ENCODE data around the gene COG7. TPM values are rescaled to one million over a fixed set of nuclear protein-coding genes. Genes with fewer than 3 reads are reported as not detected.

Gene COG7
- total and polyA plus RNA-seq, 2 of the 13 experiments (the other 11 are each of a cell fraction or from before 2014, with no cell fraction given): 12.6 to 54.5 TPM

GRCh38 chr16:23452572-23453337, at the start of gene COG7 (continued):
- TF ChIP-seq AKAP8 (CRISPR knock-in tag; IDR thresholded peaks at IDR 0.05) (peak; percentile 91), ISX (CRISPR knock-in tag; conservative IDR thresholded peaks at IDR 0.05) (peak; percentile 93), HMG20B (CRISPR knock-in tag; conservative IDR thresholded peaks at IDR 0.05) (peak; percentile 45; the same call in 1 of the 2 replicates), ZNF44 (CRISPR knock-in tag; IDR thresholded peaks at IDR 0.05) (peak; percentile 92; the same call in 1 of the 2 replicates), ETV6 (CRISPR knock-in tag; conservative IDR thresholded peaks at IDR 0.05) (peak; percentile 88), KDM6A (CRISPR knock-in tag; IDR thresholded peaks at IDR 0.05; ENCODE audit: low read depth) (peak; percentile 6; the same call in 1 of the 2 replicates), CBX1 (IDR thresholded peaks at IDR 0.05; ENCODE audit: low read depth) (no peak), NFATC3 (CRISPR knock-in tag; IDR thresholded peaks at IDR 0.05) (peak; percentile 47), ATF2 (CRISPR knock-in tag; IDR thresholded peaks at IDR 0.05) (peak; percentile 64), ISL2 (CRISPR knock-in tag; IDR thresholded peaks at IDR 0.05) (peak; percentile 81), ZNF230 (CRISPR knock-in tag; IDR thresholded peaks at IDR 0.05) (peak; percentile 98), NFYB (CRISPR knock-in tag; IDR thresholded peaks at IDR 0.05) (peak; percentile 25; the same call in 1 of the 2 replicates)
- TF ChIP-seq, protein P1, sequence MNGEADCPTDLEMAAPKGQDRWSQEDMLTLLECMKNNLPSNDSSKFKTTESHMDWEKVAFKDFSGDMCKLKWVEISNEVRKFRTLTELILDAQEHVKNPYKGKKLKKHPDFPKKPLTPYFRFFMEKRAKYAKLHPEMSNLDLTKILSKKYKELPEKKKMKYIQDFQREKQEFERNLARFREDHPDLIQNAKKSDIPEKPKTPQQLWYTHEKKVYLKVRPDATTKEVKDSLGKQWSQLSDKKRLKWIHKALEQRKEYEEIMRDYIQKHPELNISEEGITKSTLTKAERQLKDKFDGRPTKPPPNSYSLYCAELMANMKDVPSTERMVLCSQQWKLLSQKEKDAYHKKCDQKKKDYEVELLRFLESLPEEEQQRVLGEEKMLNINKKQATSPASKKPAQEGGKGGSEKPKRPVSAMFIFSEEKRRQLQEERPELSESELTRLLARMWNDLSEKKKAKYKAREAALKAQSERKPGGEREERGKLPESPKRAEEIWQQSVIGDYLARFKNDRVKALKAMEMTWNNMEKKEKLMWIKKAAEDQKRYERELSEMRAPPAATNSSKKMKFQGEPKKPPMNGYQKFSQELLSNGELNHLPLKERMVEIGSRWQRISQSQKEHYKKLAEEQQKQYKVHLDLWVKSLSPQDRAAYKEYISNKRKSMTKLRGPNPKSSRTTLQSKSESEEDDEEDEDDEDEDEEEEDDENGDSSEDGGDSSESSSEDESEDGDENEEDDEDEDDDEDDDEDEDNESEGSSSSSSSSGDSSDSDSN (CRISPR knock-in tag; IDR thresholded peaks at IDR 0.05): peak; percentile 93
- TF ChIP-seq, protein P2, sequence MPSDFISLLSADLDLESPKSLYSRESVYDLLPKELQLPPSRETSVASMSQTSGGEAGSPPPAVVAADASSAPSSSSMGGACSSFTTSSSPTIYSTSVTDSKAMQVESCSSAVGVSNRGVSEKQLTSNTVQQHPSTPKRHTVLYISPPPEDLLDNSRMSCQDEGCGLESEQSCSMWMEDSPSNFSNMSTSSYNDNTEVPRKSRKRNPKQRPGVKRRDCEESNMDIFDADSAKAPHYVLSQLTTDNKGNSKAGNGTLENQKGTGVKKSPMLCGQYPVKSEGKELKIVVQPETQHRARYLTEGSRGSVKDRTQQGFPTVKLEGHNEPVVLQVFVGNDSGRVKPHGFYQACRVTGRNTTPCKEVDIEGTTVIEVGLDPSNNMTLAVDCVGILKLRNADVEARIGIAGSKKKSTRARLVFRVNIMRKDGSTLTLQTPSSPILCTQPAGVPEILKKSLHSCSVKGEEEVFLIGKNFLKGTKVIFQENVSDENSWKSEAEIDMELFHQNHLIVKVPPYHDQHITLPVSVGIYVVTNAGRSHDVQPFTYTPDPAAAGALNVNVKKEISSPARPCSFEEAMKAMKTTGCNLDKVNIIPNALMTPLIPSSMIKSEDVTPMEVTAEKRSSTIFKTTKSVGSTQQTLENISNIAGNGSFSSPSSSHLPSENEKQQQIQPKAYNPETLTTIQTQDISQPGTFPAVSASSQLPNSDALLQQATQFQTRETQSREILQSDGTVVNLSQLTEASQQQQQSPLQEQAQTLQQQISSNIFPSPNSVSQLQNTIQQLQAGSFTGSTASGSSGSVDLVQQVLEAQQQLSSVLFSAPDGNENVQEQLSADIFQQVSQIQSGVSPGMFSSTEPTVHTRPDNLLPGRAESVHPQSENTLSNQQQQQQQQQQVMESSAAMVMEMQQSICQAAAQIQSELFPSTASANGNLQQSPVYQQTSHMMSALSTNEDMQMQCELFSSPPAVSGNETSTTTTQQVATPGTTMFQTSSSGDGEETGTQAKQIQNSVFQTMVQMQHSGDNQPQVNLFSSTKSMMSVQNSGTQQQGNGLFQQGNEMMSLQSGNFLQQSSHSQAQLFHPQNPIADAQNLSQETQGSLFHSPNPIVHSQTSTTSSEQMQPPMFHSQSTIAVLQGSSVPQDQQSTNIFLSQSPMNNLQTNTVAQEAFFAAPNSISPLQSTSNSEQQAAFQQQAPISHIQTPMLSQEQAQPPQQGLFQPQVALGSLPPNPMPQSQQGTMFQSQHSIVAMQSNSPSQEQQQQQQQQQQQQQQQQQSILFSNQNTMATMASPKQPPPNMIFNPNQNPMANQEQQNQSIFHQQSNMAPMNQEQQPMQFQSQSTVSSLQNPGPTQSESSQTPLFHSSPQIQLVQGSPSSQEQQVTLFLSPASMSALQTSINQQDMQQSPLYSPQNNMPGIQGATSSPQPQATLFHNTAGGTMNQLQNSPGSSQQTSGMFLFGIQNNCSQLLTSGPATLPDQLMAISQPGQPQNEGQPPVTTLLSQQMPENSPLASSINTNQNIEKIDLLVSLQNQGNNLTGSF (CRISPR knock-in tag; IDR thresholded peaks at IDR 0.05): peak; percentile 90
- TF ChIP-seq, protein P3, sequence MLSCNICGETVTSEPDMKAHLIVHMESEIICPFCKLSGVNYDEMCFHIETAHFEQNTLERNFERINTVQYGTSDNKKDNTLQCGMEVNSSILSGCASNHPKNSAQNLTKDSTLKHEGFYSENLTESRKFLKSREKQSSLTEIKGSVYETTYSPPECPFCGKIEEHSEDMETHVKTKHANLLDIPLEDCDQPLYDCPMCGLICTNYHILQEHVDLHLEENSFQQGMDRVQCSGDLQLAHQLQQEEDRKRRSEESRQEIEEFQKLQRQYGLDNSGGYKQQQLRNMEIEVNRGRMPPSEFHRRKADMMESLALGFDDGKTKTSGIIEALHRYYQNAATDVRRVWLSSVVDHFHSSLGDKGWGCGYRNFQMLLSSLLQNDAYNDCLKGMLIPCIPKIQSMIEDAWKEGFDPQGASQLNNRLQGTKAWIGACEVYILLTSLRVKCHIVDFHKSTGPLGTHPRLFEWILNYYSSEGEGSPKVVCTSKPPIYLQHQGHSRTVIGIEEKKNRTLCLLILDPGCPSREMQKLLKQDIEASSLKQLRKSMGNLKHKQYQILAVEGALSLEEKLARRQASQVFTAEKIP (CRISPR knock-in tag; IDR thresholded peaks at IDR 0.05; ENCODE audit: borderline replicate concordance): peak; percentile 94; the same call in 1 of the 2 replicates
- TF ChIP-seq, protein P4, sequence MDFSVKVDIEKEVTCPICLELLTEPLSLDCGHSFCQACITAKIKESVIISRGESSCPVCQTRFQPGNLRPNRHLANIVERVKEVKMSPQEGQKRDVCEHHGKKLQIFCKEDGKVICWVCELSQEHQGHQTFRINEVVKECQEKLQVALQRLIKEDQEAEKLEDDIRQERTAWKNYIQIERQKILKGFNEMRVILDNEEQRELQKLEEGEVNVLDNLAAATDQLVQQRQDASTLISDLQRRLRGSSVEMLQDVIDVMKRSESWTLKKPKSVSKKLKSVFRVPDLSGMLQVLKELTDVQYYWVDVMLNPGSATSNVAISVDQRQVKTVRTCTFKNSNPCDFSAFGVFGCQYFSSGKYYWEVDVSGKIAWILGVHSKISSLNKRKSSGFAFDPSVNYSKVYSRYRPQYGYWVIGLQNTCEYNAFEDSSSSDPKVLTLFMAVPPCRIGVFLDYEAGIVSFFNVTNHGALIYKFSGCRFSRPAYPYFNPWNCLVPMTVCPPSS (IDR thresholded peaks at IDR 0.05): no peak

Data from HepG2 (cell line).